Liver (tissue), 9 donors: Measurements from ENCODE around the gene UNCX. TPM values are rescaled to one million over a fixed set of nuclear protein-coding genes. Genes with fewer than 3 reads are reported as not detected.

ENCODE experiments used
- DNase-seq: peaks from one replicate; pipeline ENCODE4 v3.0.0-alpha.2; 2017; ENCODE audit warnings: low spot score
- H3K27ac ChIP-seq, 2 donors: one replicate each; pipeline ENCODE4 v1.7.0; 2013; ENCODE audit warnings: inconsistent platforms in 2 of 2, low read length in 2 of 2, control low read depth in 1 of 2, low read depth in 1 of 2, mild to moderate bottlenecking in 1 of 2
- H3K27me3 ChIP-seq, 4 donors: one replicate each; pipeline versions ENCODE4 v1.6.1 to v1.7.0; 2013; ENCODE audit warnings: low read length in 3 of 4, inconsistent platforms in 1 of 4, mild to moderate bottlenecking in 1 of 4, moderate library complexity in 1 of 4; ENCODE audit not compliant: control insufficient read depth in 4 of 4, insufficient read depth in 4 of 4
- H3K36me3 ChIP-seq, 4 donors: one replicate each; pipeline versions ENCODE4 v1.6.1 to v1.7.0; 2013; ENCODE audit warnings: low read length in 3 of 4, mild to moderate bottlenecking in 3 of 4, low read depth in 1 of 4, moderate library complexity in 1 of 4; ENCODE audit not compliant: control insufficient read depth in 4 of 4, insufficient read depth in 3 of 4
- H3K4me1 ChIP-seq, 4 donors: one replicate each; pipeline versions ENCODE4 v1.6.1 to v1.7.0; 2013; ENCODE audit warnings: low read length in 3 of 4, mild to moderate bottlenecking in 3 of 4, moderate library complexity in 1 of 4; ENCODE audit not compliant: control insufficient read depth in 4 of 4, insufficient read depth in 4 of 4
- H3K4me3 ChIP-seq, 3 donors: one replicate each; pipeline versions ENCODE4 v1.6.1 to v1.7.0; 2013; ENCODE audit warnings: low read length in 3 of 3, control low read depth in 1 of 3, low read depth in 1 of 3, mild to moderate bottlenecking in 1 of 3
- H3K9ac ChIP-seq, 2 donors: one replicate each; pipeline ENCODE4 v1.7.0; 2013; ENCODE audit warnings: low read length in 2 of 2, mild to moderate bottlenecking in 2 of 2, moderate library complexity in 2 of 2, control low read depth in 1 of 2, low read depth in 1 of 2
- H3K9me3 ChIP-seq, 4 donors: one replicate each; pipeline versions ENCODE4 v1.6.1 to v1.7.0; 2013; ENCODE audit warnings: low read length in 3 of 4; ENCODE audit not compliant: control insufficient read depth in 4 of 4
- ATF3 ChIP-seq: IDR thresholded peaks from 2 replicates; pipeline ENCODE4 v1.6.1; 2016; ENCODE audit warnings: antibody characterized with exemption
- CTCF ChIP-seq: fragments of 150-350 bp; IDR thresholded peaks from 2 replicates; pipeline ENCODE4 v1.5.1; 2017; ENCODE audit warnings: improper control_type of control experiment, low read depth, low read length; ENCODE audit not compliant: missing input control
- EGR1 ChIP-seq, 2 donors: IDR thresholded peaks; 2 replicates each; pipeline ENCODE4 v1.6.1; 2016 to 2018; ENCODE audit warnings: antibody characterized with exemption in 2 of 2, low read depth in 2 of 2
- FOXA1 ChIP-seq: IDR thresholded peaks from 2 replicates; pipeline ENCODE4 v1.6.1; 2016; ENCODE audit warnings: antibody characterized with exemption
- FOXA2 ChIP-seq: IDR thresholded peaks from 2 replicates; pipeline ENCODE4 v1.6.1; 2016; ENCODE audit warnings: antibody characterized with exemption
- GABPA ChIP-seq, 2 donors: IDR thresholded peaks in 1 of 2; conservative IDR thresholded peaks in 1 of 2; 2 replicates each; pipeline ENCODE4 v1.6.1; 2016; ENCODE audit warnings: antibody characterized with exemption in 2 of 2, mild to moderate bottlenecking in 1 of 2, moderate library complexity in 1 of 2
- HNF4A ChIP-seq, 2 donors: conservative IDR thresholded peaks; 2 replicates each; pipeline ENCODE4 v1.6.1; 2016; ENCODE audit warnings: antibody characterized with exemption in 2 of 2, mild to moderate bottlenecking in 2 of 2
- HNF4G ChIP-seq: IDR thresholded peaks from 2 replicates; pipeline ENCODE4 v1.6.1; 2016; ENCODE audit warnings: antibody characterized with exemption
- JUND ChIP-seq, 2 donors: IDR thresholded peaks; 2 replicates each; pipeline ENCODE4 v1.6.1; 2016; ENCODE audit warnings: antibody characterized with exemption in 2 of 2
- MAX ChIP-seq: IDR thresholded peaks from 2 replicates; pipeline ENCODE4 v1.6.1; 2016; ENCODE audit warnings: antibody characterized with exemption
- NR2F2 ChIP-seq: IDR thresholded peaks from 2 replicates; pipeline ENCODE4 v1.6.1; 2016; ENCODE audit warnings: antibody characterized with exemption
- RAD21 ChIP-seq, 2 donors: IDR thresholded peaks; 2 replicates each; pipeline ENCODE4 v1.6.1; 2016; ENCODE audit warnings: antibody characterized with exemption in 2 of 2, mild to moderate bottlenecking in 2 of 2
- REST ChIP-seq: IDR thresholded peaks from 2 replicates; pipeline ENCODE4 v1.6.1; 2016; ENCODE audit warnings: antibody characterized with exemption, mild to moderate bottlenecking
- SP1 ChIP-seq: IDR thresholded peaks from 2 replicates; pipeline ENCODE4 v1.6.1; 2018; ENCODE audit warnings: antibody characterized with exemption, mild to moderate bottlenecking
- TAF1 ChIP-seq: conservative IDR thresholded peaks from 2 replicates; pipeline ENCODE4 v1.6.1; 2016; ENCODE audit warnings: antibody characterized with exemption, mild to moderate bottlenecking
- YY1 ChIP-seq: IDR thresholded peaks from 2 replicates; pipeline ENCODE4 v1.6.1; 2016; ENCODE audit warnings: antibody characterized with exemption, mild to moderate bottlenecking
- ZBTB33 ChIP-seq: IDR thresholded peaks from 2 replicates; pipeline ENCODE4 v1.6.1; 2016; ENCODE audit warnings: antibody characterized with exemption
- WGBS: extraction: QIAGEN DNeasy Blood & Tissue Kit; methylation state at CpG from one replicate; pipeline ENCODE4 v1.1.7; 2013; 5-methylcytosine and 5-hydroxymethylcytosine counted together
- polyA plus RNA-seq, 2 donors: library from polyadenylated mRNA; stranded (reverse) in 1 of 2; unstranded in 1 of 2; fragments of 200-250 nt in 1 of 2; fragments of >200 nt in 1 of 2; fragmentation: Nextera tagmentation in 1 of 2; extraction: Ambion mirVana in 1 of 2; gene quantifications; one replicate each; pipeline versions ENCODE4 v1.2.1 to v1.2.3, GENCODE V29; 2013 to 2015
- total RNA-seq, 2 donors: library from RNA; depleted of rRNA; stranded (reverse); fragments of >200 nt; gene quantifications; one replicate each; pipeline ENCODE4 v1.2.3, GENCODE V29; 2014
- donor health status: healthy.
- donor health status: healthy.
- donor health status: healthy.
- donor health status: healthy.
- donor health status: healthy.

Gene UNCX
- total and polyA plus RNA-seq, 4 donors: not detected

GRCh38 chr7:1252540-1253090, 19.9 kb downstream of the UNCX start (continued):
- TF ChIP-seq REST (no peak), TAF1 (no peak)

- WGBS: 74% methylated on average over 20 of the region's 20 CpGs
- TF ChIP-seq ZBTB33 (no peak), REST (no peak), TAF1 (no peak), FOXA1 (no peak), HNF4A (conservative IDR thresholded peaks at IDR 0.05) (no peak), GABPA (IDR thresholded peaks at IDR 0.05 in 1 of 2, conservative IDR thresholded peaks at IDR 0.05 in 1 of 2) (no peak), NR2F2 (no peak), SP1 (no peak), EGR1 (IDR thresholded peaks at IDR 0.05; ENCODE audit: low read depth in 2 of 2) (no peak), CTCF (no peak), FOXA2 (no peak), MAX (no peak), JUND (IDR thresholded peaks at IDR 0.05) (no peak), RAD21 (IDR thresholded peaks at IDR 0.05) (no peak), ATF3 (no peak), YY1 (no peak), HNF4G (no peak)
- Histone ChIP-seq H3K4me1 (no peaks in the 10 kb centered on the region), H3K4me3 (no peak overlapping the region), H3K27ac (no peak overlapping the region), H3K27me3 (peaks cover 3 to 11% (median 6%) of the 10 kb centered on the region in 4 donors), H3K9me3 (no peaks in the 10 kb centered on the region), H3K9ac (no peak overlapping the region), H3K36me3 (no peaks in the 10 kb centered on the region)
- no peak for DNase-seq
These were observed 21.1 kb downstream of the UNCX start for GRCh38 chr7:1253681-1254181.
